K562 (cell line): ENCODE data around the gene WDR47. TPM values are rescaled to one million over a fixed set of nuclear protein-coding genes. Genes with fewer than 3 reads are reported as not detected.

Source experiments
- CBX5 ChIP-seq: IDR thresholded peaks from 2 replicates; pipeline ENCODE4 v1.6.1; 2014; ENCODE audit warnings: low read depth, borderline replicate concordance
- ELF2 ChIP-seq: fragments of 250-450 bp; sonication (Bioruptor Pico); IDR thresholded peaks from 2 replicates; pipeline ENCODE4 v1.5.0; 2021; ENCODE audit warnings: mild to moderate bottlenecking
- ESRRA ChIP-seq: fragments of 450-650 bp; IDR thresholded peaks from 2 replicates; pipeline ENCODE4 v1.6.1; 2014; ENCODE audit warnings: low read depth, mild to moderate bottlenecking, moderate library complexity, borderline replicate concordance
- GTF2B ChIP-seq: IDR thresholded peaks from 2 replicates; pipeline ENCODE4 v1.6.1; 2011; ENCODE audit not compliant: insufficient read length; ENCODE audit errors: extremely low read depth
- HDGF ChIP-seq: fragments of 450-650 bp; IDR thresholded peaks from 2 replicates; pipeline ENCODE4 v1.6.1; 2016
- JUNB ChIP-seq: fragments of 450-650 bp; formaldehyde crosslinking; conservative IDR thresholded peaks from 2 replicates; pipeline ENCODE4 v1.4.0; 2020; ENCODE audit warnings: mild to moderate bottlenecking
- KDM4B ChIP-seq, 2 experiments: fragments of 450-650 bp in 1 of 2; sonication (generic) in 1 of 2; IDR thresholded peaks; 2 replicates each; pipeline ENCODE4 v1.6.1; 2016 to 2017; ENCODE audit warnings: borderline replicate concordance in 2 of 2, antibody characterized with exemption in 1 of 2, low read depth in 1 of 2, mild to moderate bottlenecking in 1 of 2
- MAFK ChIP-seq: IDR thresholded peaks from 2 replicates; pipeline ENCODE4 v1.6.1; 2011; ENCODE audit warnings: low read length, improper control_type of control experiment
- MTA1 ChIP-seq: fragments of 450-650 bp; IDR thresholded peaks from 2 replicates; pipeline ENCODE4 v1.6.1; 2017; ENCODE audit warnings: borderline replicate concordance
- PHB2 ChIP-seq: fragments of 450-650 bp; IDR thresholded peaks from 2 replicates; pipeline ENCODE4 v1.6.1; 2017; ENCODE audit warnings: low read depth
- POLR2AphosphoS5 ChIP-seq: IDR thresholded peaks from 2 replicates; pipeline ENCODE4 v1.6.1; 2011; ENCODE audit warnings: mild to moderate bottlenecking, low read depth, low read length, moderate library complexity; ENCODE audit not compliant: control insufficient read depth, insufficient read depth
- SREBF2 ChIP-seq: sonication (generic); formaldehyde crosslinking; IDR thresholded peaks from 2 replicates; pipeline ENCODE4 v1.4.0; 2020; ENCODE audit warnings: mild to moderate bottlenecking, missing genetic modification reagents
- ZBTB40 ChIP-seq, 2 experiments: fragments of 450-650 bp in 1 of 2; sonication (generic) in 1 of 2; formaldehyde crosslinking in 1 of 2; IDR thresholded peaks; 2 replicates each; pipeline versions ENCODE4 v1.7.1 to v1.9.0; 2016 to 2022; ENCODE audit warnings: inconsistent platforms in 1 of 2, mild to moderate bottlenecking in 1 of 2, missing genetic modification reagents in 1 of 2
- ZNF280B ChIP-seq: fragments of 250-450 bp; sonication (Bioruptor Pico); IDR thresholded peaks from 2 replicates; pipeline ENCODE4 v1.5.1; 2021; ENCODE audit warnings: mild to moderate bottlenecking
- ZNF512 ChIP-seq: IDR thresholded peaks from 2 replicates; pipeline ENCODE4 v1.6.1; 2016; ENCODE audit warnings: missing genetic modification characterization, missing compliant biosample characterization
- polyA plus RNA-seq, 8 experiments: library from polyadenylated mRNA; depleted of rRNA in 4 of 8; stranded (reverse) in 5 of 8; unstranded in 3 of 8; fragments of >200 nt; fragmentation: Nextera tagmentation in 2 of 8; fragmentation: Illumina TruSeq in 1 of 8; extraction: Ambion mirVana in 2 of 8; extraction: Trizol in 1 of 8; gene quantifications; 2 replicates each; pipeline versions ENCODE4 v1.2.1 to v1.2.3, GENCODE V29; 2011 to 2014; ENCODE audit warnings: inconsistent platforms in 1 of 8, missing spikeins in 1 of 8
- total RNA-seq, 7 experiments: library from RNA; depleted of rRNA in 6 of 7; stranded (reverse); fragments of >200 nt in 6 of 7; fragmentation: Illumina TruSeq in 2 of 7; extraction: Trizol in 2 of 7; gene quantifications; 2 replicates each; pipeline versions ENCODE4 v1.2.1 to v1.2.3, GENCODE V29; 2011 to 2021; ENCODE audit warnings: low replicate concordance in 1 of 7

Gene WDR47
- total and polyA plus RNA-seq, 9 of the 15 experiments (the other 6 are each of a cell fraction or from before 2014, with no cell fraction given): 1.3 to 10.1 (median 4.9) TPM

- 0 out of 2 replicates have a peak, but pooled peaks have one; percentile 39 for TF ChIP-seq ZBTB40 (IDR thresholded peaks at IDR 0.05)
- no peak for TF ChIP-seq ZBTB40 (CRISPR knock-in tag; IDR thresholded peaks at IDR 0.05)
- no peak for TF ChIP-seq POLR2AphosphoS5
- TF ChIP-seq ESRRA: no peak
- no peak for TF ChIP-seq ZNF280B (CRISPR knock-in tag)
- no peak for TF ChIP-seq KDM4B (IDR thresholded peaks at IDR 0.05; ENCODE audit: borderline replicate concordance in 2 of 2, low read depth in 1 of 2)
- TF ChIP-seq SREBF2: no peak
- TF ChIP-seq PHB2: 0 out of 2 replicates have a peak, but pooled peaks have one; percentile 24
- TF ChIP-seq ELF2 (CRISPR knock-in tag): no peak
- TF ChIP-seq CBX5: no peak
- TF ChIP-seq GTF2B: no peak
- TF ChIP-seq MAFK: no peak
- 0 out of 2 replicates have a peak, but pooled peaks have one; percentile 37 for TF ChIP-seq HDGF
- TF ChIP-seq ZNF512: peak; percentile 91
- TF ChIP-seq MTA1: peak; percentile 51; the same call in 1 of the 2 replicates
- TF ChIP-seq JUNB (CRISPR knock-in tag): no peak
Measured at GRCh38 chr1:109080441-109081082, 38.7 kb upstream of the WDR47 start (continued).
